Medulla oblongata (tissue), 1 donor: ENCODE results near the gene LPCAT1.
"Not testable (repeated sequence)": the region's sequence is repeated elsewhere in the genome, so short reads cannot be mapped to it uniquely, and the experiment has no call there.

Experiments used
- DNase-seq: peaks from one replicate; pipeline ENCODE4 v3.0.0-alpha.2; 2015; ENCODE audit errors: extremely low spot score

The LPCAT1 gene

DNA sequence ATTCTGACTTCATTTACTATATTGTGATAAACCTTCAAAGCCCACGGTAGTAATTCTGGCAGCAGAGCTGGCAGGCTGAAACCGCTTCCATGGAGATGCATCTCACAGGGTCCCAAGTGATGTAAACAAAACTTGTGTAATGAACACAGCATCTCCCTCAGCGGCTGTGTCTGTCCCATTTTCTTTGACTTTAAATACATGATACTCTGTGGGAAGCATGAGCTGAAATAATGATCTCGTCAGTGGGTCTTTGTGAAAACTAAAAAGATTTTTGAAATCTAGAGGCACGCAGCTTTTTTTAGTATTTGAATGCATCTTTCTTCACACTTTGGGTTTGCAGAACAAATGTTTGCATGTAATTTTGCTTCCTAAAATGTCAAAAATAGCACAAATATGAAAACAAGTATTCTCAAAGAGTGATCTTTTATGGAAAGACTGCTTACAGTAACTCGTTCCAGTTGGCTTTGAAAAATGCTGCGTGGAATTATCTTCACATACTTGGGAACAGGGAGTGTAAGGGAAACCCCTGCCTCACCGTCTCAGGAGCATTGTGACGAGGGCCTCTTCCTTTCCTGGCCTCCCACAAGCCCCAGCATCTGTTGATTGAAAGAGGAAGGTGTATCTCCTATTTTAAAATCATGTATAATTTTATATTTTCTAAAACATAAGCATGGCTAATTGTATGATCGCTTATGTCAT lies 18.1 kb upstream of the LPCAT1 start:
- DNase-seq = no peak

DNA sequence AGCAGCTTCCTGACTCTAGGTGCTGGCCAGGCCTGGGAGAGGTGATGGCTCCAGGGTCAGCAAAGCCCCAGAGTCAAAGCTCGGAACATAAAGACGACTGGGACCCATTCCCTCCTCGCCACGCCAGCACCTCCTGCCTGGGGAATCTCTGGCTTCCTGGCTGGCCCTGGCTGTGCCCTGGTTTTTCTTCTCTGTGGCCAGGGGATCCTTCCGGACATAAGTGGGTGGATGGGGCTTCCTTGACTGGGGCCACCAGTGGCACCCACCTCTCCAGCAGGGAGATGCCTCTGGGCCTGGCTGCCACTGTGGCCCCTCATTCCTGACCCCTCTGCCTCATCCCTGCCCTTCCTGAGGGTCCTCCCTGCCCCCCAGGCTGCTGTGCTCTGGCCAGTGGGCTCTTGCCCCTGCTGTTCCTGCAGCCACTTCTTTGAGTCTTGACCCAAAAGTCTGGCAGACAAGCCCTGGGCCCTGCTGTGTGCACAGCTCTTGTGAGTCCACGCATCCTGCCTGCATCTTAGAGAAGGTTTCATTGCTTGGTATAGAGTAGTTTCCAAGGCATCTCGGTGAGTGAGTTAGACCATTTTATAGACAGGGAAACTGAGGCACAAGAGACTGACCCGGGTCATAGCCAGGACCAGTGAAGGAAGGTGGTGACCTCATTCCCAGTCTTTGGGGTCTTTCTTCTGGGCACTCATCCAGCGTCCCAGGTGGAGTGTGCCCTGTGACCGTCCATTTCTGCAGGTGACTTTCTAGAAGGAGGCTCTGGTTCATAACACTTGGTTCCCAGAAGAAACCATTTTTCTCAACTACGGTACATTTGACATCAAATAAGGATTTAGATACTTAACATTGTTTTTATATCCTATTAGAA lies 17.3 kb upstream of the LPCAT1 start:
- DNase-seq = no peak

DNA sequence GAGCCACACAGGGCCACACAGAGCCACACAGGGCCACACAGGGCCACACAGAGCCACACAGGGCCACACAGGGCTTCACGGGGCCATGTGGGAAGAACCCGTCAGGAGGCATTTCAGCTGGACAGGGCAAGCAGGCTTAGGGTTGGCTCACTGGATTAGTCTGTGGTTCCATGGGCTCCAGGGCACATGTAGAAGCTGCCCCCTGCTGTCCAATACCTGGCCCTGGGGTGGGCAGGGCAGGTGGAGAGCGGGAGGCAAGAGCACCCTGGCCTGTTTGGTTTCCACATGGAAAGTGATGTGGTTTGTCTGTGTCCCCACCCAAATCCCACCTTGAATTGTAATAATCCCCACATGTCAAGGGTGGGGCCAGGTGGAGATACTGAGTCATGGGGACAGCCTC lies 16.4 kb upstream of the LPCAT1 start:
- DNase-seq = no peak

DNA sequence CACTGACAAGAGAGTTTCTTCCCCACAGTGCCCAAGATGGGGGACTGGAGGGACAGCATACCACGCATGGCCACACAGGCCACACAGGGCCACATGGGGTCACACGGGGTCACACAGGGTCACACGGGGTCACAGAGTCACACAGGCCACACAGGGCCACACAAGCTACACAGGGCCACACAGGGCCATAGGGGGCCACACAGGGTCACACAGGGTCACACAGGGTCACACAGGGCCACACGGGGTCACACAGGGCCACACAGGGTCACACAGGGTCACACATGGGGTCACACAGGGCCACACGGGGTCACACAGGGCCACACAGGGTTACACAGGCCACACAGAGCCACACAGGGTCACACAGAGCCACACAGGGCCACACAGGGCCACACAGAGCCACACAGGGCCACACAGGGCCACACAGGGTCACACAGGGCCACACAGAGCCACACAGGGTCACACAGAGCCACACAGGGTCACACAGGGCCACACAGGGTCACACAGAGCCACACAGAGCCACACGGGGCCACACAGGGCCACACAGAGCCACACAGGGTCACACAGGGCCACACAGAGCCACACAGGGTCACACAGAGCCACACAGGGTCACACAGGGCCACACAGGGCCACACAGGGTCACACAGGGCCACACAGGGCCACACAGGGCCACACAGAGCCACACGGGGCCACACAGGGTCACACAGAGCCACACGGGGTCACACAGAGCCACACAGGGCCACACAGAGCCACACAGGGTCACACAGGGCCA lies 15.8 kb upstream of the LPCAT1 start:
- DNase-seq = not testable (repeated sequence)

GRCh38 chr5:1538741-1539392 lies 15.1 kb upstream of the LPCAT1 start:
- DNase-seq = no peak

GRCh38 chr5:1538276-1538675 lies 14.5 kb upstream of the LPCAT1 start:
- no peak for DNase-seq

- DNase-seq = no peak
These were observed 13.9 kb upstream of the LPCAT1 start for GRCh38 chr5:1537603-1538154.

DNA sequence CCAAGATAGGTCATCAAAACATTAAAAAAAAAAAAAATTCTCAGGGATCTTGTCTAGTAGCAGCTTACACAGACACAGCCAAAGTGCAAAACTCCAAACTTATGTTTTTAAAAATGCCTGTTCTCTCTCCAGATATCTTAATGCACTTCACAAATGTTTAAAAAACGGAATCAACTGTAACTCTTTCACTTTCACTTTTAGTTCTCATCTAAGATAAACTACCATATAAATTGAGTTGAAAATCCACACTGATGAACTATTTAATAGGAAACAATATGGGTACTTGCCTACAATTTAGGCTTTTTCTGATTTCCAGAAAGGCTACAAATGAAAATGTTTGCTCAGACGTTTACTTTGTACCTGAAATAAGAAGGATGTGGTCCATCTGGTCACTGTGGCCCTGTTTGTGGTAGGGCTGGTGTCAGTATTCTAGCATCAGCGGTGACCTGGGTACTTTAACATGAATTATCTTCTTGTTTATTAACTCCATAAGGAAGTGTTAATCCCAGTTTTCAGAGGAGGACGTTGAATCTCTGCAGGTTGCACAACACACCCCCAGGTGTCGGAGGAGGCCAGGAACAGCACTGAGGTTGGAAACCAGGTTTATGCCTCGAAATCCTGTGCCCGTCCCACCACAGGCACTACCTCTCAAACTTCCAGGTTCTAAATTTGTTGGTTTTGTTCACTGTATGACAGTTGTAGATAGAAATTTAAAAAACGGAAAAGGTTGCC lies 13.3 kb upstream of the LPCAT1 start:
- DNase-seq = no peak

DNA sequence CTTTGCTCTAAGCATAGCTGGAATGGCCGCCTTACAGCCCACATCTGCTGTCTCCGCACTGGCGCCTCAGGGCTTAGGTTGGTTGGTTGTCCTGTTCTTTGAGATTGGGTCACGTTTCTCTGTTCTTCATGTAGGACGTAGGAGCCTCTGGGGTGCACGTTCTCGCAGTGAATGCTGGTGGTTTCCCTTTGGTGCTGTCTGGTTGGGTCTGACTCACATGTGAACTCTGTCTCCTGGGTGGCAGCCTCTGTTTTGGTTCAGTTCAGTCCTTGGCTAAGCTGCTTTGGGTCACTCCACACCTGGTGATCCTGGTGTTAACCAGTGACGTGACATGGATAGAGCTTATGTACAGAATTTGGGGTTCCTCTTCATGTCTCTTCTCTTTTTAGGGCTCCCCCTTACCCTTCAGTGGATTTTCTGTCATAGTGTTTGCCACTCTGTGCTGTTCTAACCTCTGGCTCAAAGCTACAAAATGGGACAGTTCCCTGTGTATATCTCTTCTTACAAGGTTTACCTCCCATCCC lies 12.6 kb upstream of the LPCAT1 start:
- no peak for DNase-seq

DNA sequence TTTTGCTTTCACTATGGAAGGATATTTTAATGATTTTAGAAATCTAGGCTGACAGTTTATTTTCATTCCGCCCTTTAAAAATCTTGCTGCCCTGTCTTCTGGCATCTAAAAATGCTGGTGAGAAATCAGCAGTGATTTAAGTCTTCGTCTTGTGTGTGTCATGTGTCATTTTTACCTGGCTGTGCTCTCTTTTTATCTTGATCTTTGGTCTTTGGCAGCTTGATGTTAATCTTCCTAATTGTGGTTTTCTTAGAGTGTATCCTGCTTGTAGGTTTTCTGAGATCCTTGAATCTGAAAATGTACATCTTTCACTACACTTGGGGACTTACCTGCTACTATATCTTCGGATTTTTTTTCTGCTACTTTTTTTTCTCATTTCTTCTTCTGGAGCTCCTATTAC lies 11.9 kb upstream of the LPCAT1 start:
- DNase-seq = no peak

DNA sequence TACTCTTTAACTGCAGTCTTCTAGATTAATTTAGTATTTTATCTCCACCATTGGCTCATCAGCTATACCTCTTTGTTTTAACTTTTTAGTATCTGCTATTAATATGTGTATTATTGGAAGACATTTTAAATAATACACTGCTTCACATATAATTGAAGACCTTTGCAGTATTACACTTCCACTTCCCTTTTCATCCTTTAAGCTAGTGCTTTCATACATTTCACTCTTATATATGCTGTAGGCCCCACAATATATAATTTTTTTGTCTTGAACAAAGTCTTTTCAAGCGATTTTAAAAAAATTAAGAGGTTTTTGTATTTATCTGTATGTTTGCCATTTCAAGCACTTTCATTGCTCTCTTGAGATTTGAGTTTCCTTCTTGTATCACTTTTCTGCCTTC lies 8.6 kb upstream of the LPCAT1 start:
- no peak for DNase-seq

- DNase-seq = no peak
These were observed 5.7 kb upstream of the LPCAT1 start for GRCh38 chr5:1529498-1529897.

- DNase-seq = no peak
These were observed 3.9 kb upstream of the LPCAT1 start for GRCh38 chr5:1527533-1528205.

- DNase-seq = no peak
These were observed 2.9 kb upstream of the LPCAT1 start for GRCh38 chr5:1526681-1527131.

DNA sequence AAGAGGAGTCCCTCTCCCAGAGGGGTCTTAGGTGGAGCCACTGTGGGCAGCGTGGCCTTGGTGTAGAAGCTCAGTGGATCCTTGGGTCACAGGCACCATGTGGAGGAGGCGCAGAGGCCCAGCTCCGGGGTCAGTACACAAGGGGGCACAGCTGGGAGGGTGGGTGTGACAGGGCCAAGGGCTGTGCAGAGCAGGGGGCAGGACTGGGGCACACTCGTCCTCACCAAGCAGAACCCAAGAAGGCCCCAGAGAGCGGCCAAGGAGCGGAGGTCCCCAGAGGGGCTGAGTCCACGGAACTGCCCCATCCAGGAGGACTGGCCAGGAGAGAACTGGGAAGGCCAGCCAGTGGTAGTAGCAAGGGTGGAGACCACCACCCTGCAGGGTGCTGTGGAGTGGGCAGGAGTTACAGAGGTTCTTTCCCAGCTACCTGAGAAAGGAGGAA lies 2.5 kb upstream of the LPCAT1 start:
- DNase-seq = no peak

DNA sequence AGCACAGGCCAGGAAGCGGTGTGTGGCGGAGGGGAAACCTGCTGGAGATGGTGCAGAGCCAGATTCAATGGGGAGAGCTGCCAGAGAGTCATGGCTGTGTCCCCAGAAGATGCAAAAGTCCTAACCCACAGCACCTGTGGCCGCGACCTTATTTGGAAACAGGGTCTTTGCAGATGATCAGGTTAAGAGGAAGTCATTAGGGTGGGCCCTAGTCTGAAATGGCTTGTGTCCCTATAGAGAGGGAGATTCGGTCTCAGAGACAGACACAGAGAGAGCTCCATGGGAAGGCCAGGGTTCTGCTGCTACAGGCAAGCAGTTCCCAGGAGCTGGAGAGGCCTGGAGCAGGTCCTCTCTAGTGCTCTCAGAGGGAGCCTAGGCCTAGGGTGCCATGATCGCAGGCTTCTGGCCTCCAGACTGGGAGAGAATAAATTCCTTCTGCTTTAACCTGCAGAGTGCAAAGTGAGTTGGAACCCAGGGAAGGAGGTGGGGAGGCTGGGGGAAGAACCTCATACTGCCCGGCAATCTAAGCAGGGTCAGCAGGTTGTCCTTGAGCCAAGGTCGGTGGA lies 1.9 kb upstream of the LPCAT1 start:
- no peak for DNase-seq

DNA sequence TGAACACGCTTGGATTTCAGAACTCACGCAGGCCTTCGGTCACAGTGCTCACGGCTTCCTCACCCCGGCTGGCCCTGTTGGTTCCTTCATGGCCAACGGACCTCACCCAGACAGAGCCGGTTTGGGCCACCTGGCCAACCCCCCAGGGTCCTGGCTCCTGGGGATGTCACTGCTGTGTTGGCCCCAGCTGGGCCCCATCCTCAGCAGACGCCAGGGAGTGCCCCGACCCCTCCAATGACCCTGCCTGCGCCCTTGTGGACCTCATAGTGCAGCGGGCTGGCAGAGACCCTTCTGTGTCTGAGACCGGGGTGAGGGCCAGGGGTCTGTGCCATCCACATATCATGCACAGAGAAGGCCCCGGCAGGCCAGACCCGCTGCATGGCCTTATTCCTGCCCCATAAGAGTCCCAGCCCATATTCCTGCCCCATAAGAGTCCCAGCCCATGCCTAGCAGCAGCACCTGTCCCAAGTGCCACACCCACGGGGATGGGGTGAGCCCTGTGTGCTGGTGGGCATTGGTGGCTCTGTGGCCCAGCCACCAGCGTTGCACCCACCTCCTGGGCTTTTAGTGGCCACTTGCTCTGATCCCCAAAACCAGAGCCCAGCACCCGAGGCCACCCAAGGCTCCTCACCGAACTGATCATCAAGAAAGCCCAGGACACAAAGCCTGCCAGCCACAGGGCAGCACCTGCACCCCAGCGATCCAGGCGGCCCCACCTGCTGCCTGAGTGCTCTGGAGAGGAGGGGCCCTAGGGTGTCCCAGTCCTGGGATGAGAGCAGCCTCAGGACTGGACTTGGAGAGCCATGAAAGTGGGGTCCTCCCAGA lies 1.3 kb upstream of the LPCAT1 start:
- DNase-seq = no peak

DNA sequence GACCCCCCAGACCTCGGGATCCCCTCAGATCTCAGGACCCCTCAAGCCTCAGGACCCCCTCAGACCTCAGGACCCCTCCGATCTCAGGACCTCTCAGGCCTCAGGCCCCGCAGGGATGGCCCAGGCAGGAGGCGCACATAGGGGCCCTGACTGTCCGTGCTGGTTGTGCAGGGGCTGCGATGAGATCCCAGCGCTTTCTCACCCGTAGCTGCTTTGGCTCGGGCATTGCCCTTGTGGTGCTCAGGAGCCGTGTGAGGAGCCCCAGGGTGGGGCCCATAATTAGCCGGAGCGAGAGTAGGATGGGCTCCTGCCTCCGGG lies 680 bp upstream of the LPCAT1 start:
- no peak for DNase-seq

DNA sequence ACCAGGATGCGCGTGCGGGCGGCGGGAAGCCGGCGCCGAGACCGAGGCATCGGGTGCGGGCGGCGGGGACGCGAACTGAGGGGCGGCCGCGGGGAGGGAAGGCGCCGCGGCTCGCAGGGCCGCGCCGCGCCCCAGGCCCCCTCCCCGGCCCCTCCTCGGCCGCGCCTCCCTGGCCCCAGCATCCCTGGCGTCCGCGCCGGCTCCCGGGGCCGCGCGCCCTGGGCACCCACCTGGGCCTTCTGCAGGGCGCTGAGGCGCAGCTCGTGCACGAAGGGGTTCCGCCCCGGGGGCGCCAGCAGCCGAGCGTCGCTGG lies 324 bp downstream of the LPCAT1 start:
- DNase-seq = no peak
